Fibroblast of skin of abdomen (primary cell): ENCODE measurements around the gene PLA2G2D.

Experiments used
- DNase-seq: peaks from one replicate; pipeline ENCODE4 v3.0.0-alpha.2; 2013

The PLA2G2D gene

GRCh38 chr1:20083178-20083944 lies 36.0 kb downstream of the PLA2G2D start:
- no peak for DNase-seq

- DNase-seq: no peak
Observed at GRCh38 chr1:20082772-20083171, 36.6 kb downstream of the PLA2G2D start.

- DNase-seq: no peak
Observed at GRCh38 chr1:20081353-20081810, 38.0 kb downstream of the PLA2G2D start.

GRCh38 chr1:20080441-20081352 lies 38.6 kb downstream of the PLA2G2D start:
- DNase-seq: no peak

- DNase-seq: no peak
Observed at GRCh38 chr1:20079661-20080305, 39.6 kb downstream of the PLA2G2D start.

- DNase-seq: no peak
Observed at GRCh38 chr1:20078711-20079110, 40.6 kb downstream of the PLA2G2D start.

- DNase-seq: no peak
Observed at GRCh38 chr1:20078171-20078651, 41.1 kb downstream of the PLA2G2D start.

GRCh38 chr1:20076710-20077461 lies 42.5 kb downstream of the PLA2G2D start:
- no peak for DNase-seq

GRCh38 chr1:20076223-20076622 lies 43.1 kb downstream of the PLA2G2D start:
- DNase-seq: no peak

- DNase-seq: no peak
Observed at GRCh38 chr1:20075345-20075744, 44.0 kb downstream of the PLA2G2D start.

GRCh38 chr1:20074725-20075171 lies 44.6 kb downstream of the PLA2G2D start:
- DNase-seq: no peak

GRCh38 chr1:20074055-20074724 lies 45.1 kb downstream of the PLA2G2D start:
- no peak for DNase-seq

GRCh38 chr1:20073256-20073655 lies 46.1 kb downstream of the PLA2G2D start:
- no peak for DNase-seq

- DNase-seq: no peak
Observed at GRCh38 chr1:20072771-20073170, 46.6 kb downstream of the PLA2G2D start.

GRCh38 chr1:20071416-20071815 lies 47.9 kb downstream of the PLA2G2D start:
- DNase-seq: no peak

GRCh38 chr1:20070357-20070756 lies 49.0 kb downstream of the PLA2G2D start:
- DNase-seq: no peak

- peak; percentile 27 for DNase-seq
Observed at GRCh38 chr1:20069874-20070273, 49.5 kb downstream of the PLA2G2D start, which contains the start of gene PLA2G5. Gene PLA2G5 (plus strand): TSS chr1:20070194. CDS start chr1:20084831, 14,637 bp downstream.

- no peak for DNase-seq
Observed at GRCh38 chr1:20068722-20069121, 50.6 kb downstream of the PLA2G2D start.

GRCh38 chr1:20063861-20064292 lies 55.5 kb downstream of the PLA2G2D start:
- DNase-seq: peak; percentile 83
